ENCODE data around the gene KCTD16. TPM values are rescaled to one million over a fixed set of nuclear protein-coding genes. Genes with fewer than 3 reads are reported as not detected.
A peak's percentile ranks its signal among the peaks of the same experiment; 100 is the strongest.

Gene KCTD16
- total and polyA plus RNA-seq, 4 donors = 0.13 to 3.3 (median 2.7) TPM; not detected in 1

- Histone ChIP-seq H3K9me3 (ENCODE audit: control insufficient read depth, low read length) (no peaks in the 10 kb centered on the region), H3K27ac (ENCODE audit: low read depth in 1 of 2, low read length in 2 of 2) (no peak overlapping the region)
- intact Hi-C loops (cut with DNase I) = no loop called here
Observed at GRCh38 chr5:144179226-144179625, 8.6 kb downstream of the KCTD16 start.

GRCh38 chr5:144183254-144183889 is 12.7 kb downstream of the KCTD16 start:
- 11 to 14% methylated on average over 4 of the region's 4 CpGs for WGBS, 2 donors
- no peak overlapping the region for H3K27ac ChIP-seq (ENCODE audit: low read depth in 1 of 2, low read length in 2 of 2)
- no peaks in the 10 kb centered on the region for H3K27me3 ChIP-seq (ENCODE audit: control insufficient read depth in 1 of 2, insufficient read depth in 2 of 2, low read length in 1 of 2)
- no peaks in the 10 kb centered on the region for H3K36me3 ChIP-seq (ENCODE audit: control insufficient read depth in 1 of 2, insufficient read depth in 2 of 2, low read length in 1 of 2)
- intact Hi-C loops (cut with DNase I) = no loop called here
- H3K9me3 ChIP-seq (ENCODE audit: control insufficient read depth, low read length) = no peaks in the 10 kb centered on the region
- ATAC-seq (ENCODE audit: low FRiP score) = no peak
- DNase-seq = no peak
- H3K4me1 ChIP-seq (ENCODE audit: control insufficient read depth in 1 of 2, insufficient read depth in 2 of 2, low read length in 2 of 2) = no peaks in the 10 kb centered on the region
- no peak overlapping the region for H3K4me3 ChIP-seq (ENCODE audit: low read length in 2 of 2)

More at GRCh38 chr5:144179226-144179625, 8.6 kb downstream of the KCTD16 start:
- no peaks in the 10 kb centered on the region for H3K4me1 ChIP-seq (ENCODE audit: control insufficient read depth in 1 of 2, insufficient read depth in 2 of 2, low read length in 2 of 2)
- 90 to 99% methylated on average over 1 of the region's 1 CpG for WGBS, 2 donors
- H3K36me3 ChIP-seq (ENCODE audit: control insufficient read depth in 1 of 2, insufficient read depth in 2 of 2, low read length in 1 of 2) = no peaks in the 10 kb centered on the region
- H3K27me3 ChIP-seq (ENCODE audit: control insufficient read depth in 1 of 2, insufficient read depth in 2 of 2, low read length in 1 of 2) = no peaks in the 10 kb centered on the region
- no peak for DNase-seq
- no peak overlapping the region for H3K4me3 ChIP-seq (ENCODE audit: low read length in 2 of 2)
- no peak for ATAC-seq (ENCODE audit: low FRiP score)

- Histone ChIP-seq H3K27me3 (ENCODE audit: control insufficient read depth in 1 of 2, insufficient read depth in 2 of 2, low read length in 1 of 2) (no peaks in the 10 kb centered on the region), H3K4me1 (ENCODE audit: control insufficient read depth in 1 of 2, insufficient read depth in 2 of 2, low read length in 2 of 2) (no peaks in the 10 kb centered on the region), H3K4me3 (ENCODE audit: low read length in 2 of 2) (no peak overlapping the region), H3K36me3 (ENCODE audit: control insufficient read depth in 1 of 2, insufficient read depth in 2 of 2, low read length in 1 of 2) (no peaks in the 10 kb centered on the region), H3K9me3 (ENCODE audit: control insufficient read depth, low read length) (no peaks in the 10 kb centered on the region), H3K27ac (ENCODE audit: low read depth in 1 of 2, low read length in 2 of 2) (no peak overlapping the region)
- intact Hi-C loops (cut with DNase I) = no loop called here
- ATAC-seq (ENCODE audit: low FRiP score) = no peak
- WGBS, 2 donors = 0% methylated on average over 2 of the region's 2 CpGs
- peak in 1 of 2 donors; percentile 82 for DNase-seq
Observed at GRCh38 chr5:144187699-144188294, 17.1 kb downstream of the KCTD16 start.

GRCh38 chr5:144189800-144190429 is 19.2 kb downstream of the KCTD16 start:
- 39 to 47% methylated on average over 10 of the region's 10 CpGs for WGBS, 2 donors
- H3K36me3 ChIP-seq (ENCODE audit: control insufficient read depth in 1 of 2, insufficient read depth in 2 of 2, low read length in 1 of 2) = no peaks in the 10 kb centered on the region
- no peaks in the 10 kb centered on the region for H3K4me1 ChIP-seq (ENCODE audit: control insufficient read depth in 1 of 2, insufficient read depth in 2 of 2, low read length in 2 of 2)
- H3K9me3 ChIP-seq (ENCODE audit: control insufficient read depth, low read length) = peaks cover 2% of the 10 kb centered on the region
- no peak overlapping the region for H3K27ac ChIP-seq (ENCODE audit: low read depth in 1 of 2, low read length in 2 of 2)
- peak in 1 of 2 donors; percentile 53 for DNase-seq
- no peak for ATAC-seq (ENCODE audit: low FRiP score)
- no peak overlapping the region for H3K4me3 ChIP-seq (ENCODE audit: low read length in 2 of 2)
- H3K27me3 ChIP-seq (ENCODE audit: control insufficient read depth in 1 of 2, insufficient read depth in 2 of 2, low read length in 1 of 2) = no peaks in the 10 kb centered on the region
- intact Hi-C loops (cut with DNase I) = no loop called here

GRCh38 chr5:144191531-144191930 is 20.9 kb downstream of the KCTD16 start:
- H3K4me3 ChIP-seq (ENCODE audit: low read length in 2 of 2) = no peak overlapping the region
- H3K27ac ChIP-seq (ENCODE audit: low read depth in 1 of 2, low read length in 2 of 2) = no peak overlapping the region
- H3K9me3 ChIP-seq (ENCODE audit: control insufficient read depth, low read length) = peaks cover 2% of the 10 kb centered on the region
- intact Hi-C loops (cut with DNase I) = no loop called here
- WGBS, 2 donors = 87 to 92% methylated on average over 3 of the region's 3 CpGs
- ATAC-seq (ENCODE audit: low FRiP score) (no peak), DNase-seq (no peak)
- H3K36me3 ChIP-seq (ENCODE audit: control insufficient read depth in 1 of 2, insufficient read depth in 2 of 2, low read length in 1 of 2) = no peaks in the 10 kb centered on the region
- no peaks in the 10 kb centered on the region for H3K27me3 ChIP-seq (ENCODE audit: control insufficient read depth in 1 of 2, insufficient read depth in 2 of 2, low read length in 1 of 2)
- H3K4me1 ChIP-seq (ENCODE audit: control insufficient read depth in 1 of 2, insufficient read depth in 2 of 2, low read length in 2 of 2) = no peaks in the 10 kb centered on the region

- no peak for ATAC-seq (ENCODE audit: low FRiP score)
- intact Hi-C loops (cut with DNase I) = no loop called here
Observed at GRCh38 chr5:144191998-144192397, 21.3 kb downstream of the KCTD16 start.

GRCh38 chr5:144192661-144193060 is 22.0 kb downstream of the KCTD16 start:
- no peaks in the 10 kb centered on the region for H3K27me3 ChIP-seq (ENCODE audit: control insufficient read depth in 1 of 2, insufficient read depth in 2 of 2, low read length in 1 of 2)
- no peaks in the 10 kb centered on the region for H3K36me3 ChIP-seq (ENCODE audit: control insufficient read depth in 1 of 2, insufficient read depth in 2 of 2, low read length in 1 of 2)
- intact Hi-C loops (cut with DNase I) = no loop called here
- no peak overlapping the region for H3K27ac ChIP-seq (ENCODE audit: low read depth in 1 of 2, low read length in 2 of 2)
- H3K4me3 ChIP-seq (ENCODE audit: low read length in 2 of 2) = no peak overlapping the region
- peaks cover 2% of the 10 kb centered on the region for H3K9me3 ChIP-seq (ENCODE audit: control insufficient read depth, low read length)
- H3K4me1 ChIP-seq (ENCODE audit: control insufficient read depth in 1 of 2, insufficient read depth in 2 of 2, low read length in 2 of 2) = no peaks in the 10 kb centered on the region
- ATAC-seq (ENCODE audit: low FRiP score) (no peak), DNase-seq (no peak)

More at GRCh38 chr5:144191998-144192397, 21.3 kb downstream of the KCTD16 start:
- Histone ChIP-seq H3K27ac (ENCODE audit: low read depth in 1 of 2, low read length in 2 of 2) (no peak overlapping the region), H3K27me3 (ENCODE audit: control insufficient read depth in 1 of 2, insufficient read depth in 2 of 2, low read length in 1 of 2) (no peaks in the 10 kb centered on the region), H3K4me1 (ENCODE audit: control insufficient read depth in 1 of 2, insufficient read depth in 2 of 2, low read length in 2 of 2) (no peaks in the 10 kb centered on the region), H3K9me3 (ENCODE audit: control insufficient read depth, low read length) (peaks cover 2% of the 10 kb centered on the region), H3K36me3 (ENCODE audit: control insufficient read depth in 1 of 2, insufficient read depth in 2 of 2, low read length in 1 of 2) (no peaks in the 10 kb centered on the region), H3K4me3 (ENCODE audit: low read length in 2 of 2) (no peak overlapping the region)
- no peak for DNase-seq
- WGBS, 2 donors = 27 to 30% methylated on average over 3 of the region's 3 CpGs

GRCh38 chr5:144194144-144194543 is 23.5 kb downstream of the KCTD16 start:
- 65 to 72% methylated on average over 2 of the region's 2 CpGs for WGBS, 2 donors
- DNase-seq = no peak
- H3K4me3 ChIP-seq (ENCODE audit: low read length in 2 of 2) = no peak overlapping the region
- intact Hi-C loops (cut with DNase I) = no loop called here
- no peak for ATAC-seq (ENCODE audit: low FRiP score)
- H3K27me3 ChIP-seq (ENCODE audit: control insufficient read depth in 1 of 2, insufficient read depth in 2 of 2, low read length in 1 of 2) = no peaks in the 10 kb centered on the region
- no peaks in the 10 kb centered on the region for H3K4me1 ChIP-seq (ENCODE audit: control insufficient read depth in 1 of 2, insufficient read depth in 2 of 2, low read length in 2 of 2)
- H3K36me3 ChIP-seq (ENCODE audit: control insufficient read depth in 1 of 2, insufficient read depth in 2 of 2, low read length in 1 of 2) = no peaks in the 10 kb centered on the region
- H3K27ac ChIP-seq (ENCODE audit: low read depth in 1 of 2, low read length in 2 of 2) = no peak overlapping the region
- H3K9me3 ChIP-seq (ENCODE audit: control insufficient read depth, low read length) = peaks cover 2% of the 10 kb centered on the region

- intact Hi-C loops (cut with DNase I) = no loop called here
- Histone ChIP-seq H3K4me3 (ENCODE audit: low read length in 2 of 2) (no peak overlapping the region), H3K36me3 (ENCODE audit: control insufficient read depth in 1 of 2, insufficient read depth in 2 of 2, low read length in 1 of 2) (no peaks in the 10 kb centered on the region), H3K27ac (ENCODE audit: low read depth in 1 of 2, low read length in 2 of 2) (no peak overlapping the region), H3K27me3 (ENCODE audit: control insufficient read depth in 1 of 2, insufficient read depth in 2 of 2, low read length in 1 of 2) (no peaks in the 10 kb centered on the region), H3K9me3 (ENCODE audit: control insufficient read depth, low read length) (peaks cover 2% of the 10 kb centered on the region), H3K4me1 (ENCODE audit: control insufficient read depth in 1 of 2, insufficient read depth in 2 of 2, low read length in 2 of 2) (no peaks in the 10 kb centered on the region)
- no peak for DNase-seq
- ATAC-seq (ENCODE audit: low FRiP score) = no peak
- 43 to 55% methylated on average over 4 of the region's 4 CpGs for WGBS, 2 donors
Observed at GRCh38 chr5:144195448-144195847, 24.8 kb downstream of the KCTD16 start.
